ENCODE measurements around the gene SMIM12.

DNA sequence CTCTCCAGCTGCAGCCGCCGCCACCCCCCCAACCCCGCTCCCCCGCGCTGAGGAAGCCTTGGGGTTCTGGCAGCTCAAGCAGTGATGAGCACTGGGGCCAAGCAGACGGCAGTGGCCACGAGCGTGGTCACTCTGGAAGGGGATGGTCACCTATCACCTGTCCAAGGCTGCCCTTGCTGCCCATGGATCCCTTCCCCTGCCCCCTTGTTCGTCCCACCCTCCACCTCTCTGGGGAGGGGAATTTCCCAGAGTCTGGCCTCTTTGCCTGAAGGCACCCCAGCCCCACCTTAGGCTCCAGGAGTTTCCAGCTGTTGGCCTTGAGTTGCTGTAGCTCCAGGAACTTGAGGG is 7.2 kb upstream of the SMIM12 start:
- TF ChIP-seq, protein P1, sequence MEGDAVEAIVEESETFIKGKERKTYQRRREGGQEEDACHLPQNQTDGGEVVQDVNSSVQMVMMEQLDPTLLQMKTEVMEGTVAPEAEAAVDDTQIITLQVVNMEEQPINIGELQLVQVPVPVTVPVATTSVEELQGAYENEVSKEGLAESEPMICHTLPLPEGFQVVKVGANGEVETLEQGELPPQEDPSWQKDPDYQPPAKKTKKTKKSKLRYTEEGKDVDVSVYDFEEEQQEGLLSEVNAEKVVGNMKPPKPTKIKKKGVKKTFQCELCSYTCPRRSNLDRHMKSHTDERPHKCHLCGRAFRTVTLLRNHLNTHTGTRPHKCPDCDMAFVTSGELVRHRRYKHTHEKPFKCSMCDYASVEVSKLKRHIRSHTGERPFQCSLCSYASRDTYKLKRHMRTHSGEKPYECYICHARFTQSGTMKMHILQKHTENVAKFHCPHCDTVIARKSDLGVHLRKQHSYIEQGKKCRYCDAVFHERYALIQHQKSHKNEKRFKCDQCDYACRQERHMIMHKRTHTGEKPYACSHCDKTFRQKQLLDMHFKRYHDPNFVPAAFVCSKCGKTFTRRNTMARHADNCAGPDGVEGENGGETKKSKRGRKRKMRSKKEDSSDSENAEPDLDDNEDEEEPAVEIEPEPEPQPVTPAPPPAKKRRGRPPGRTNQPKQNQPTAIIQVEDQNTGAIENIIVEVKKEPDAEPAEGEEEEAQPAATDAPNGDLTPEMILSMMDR (IDR thresholded peaks at IDR 0.05) = no peak
- TF ChIP-seq ZFX (IDR thresholded peaks at IDR 0.05; ENCODE audit: borderline replicate concordance) = no peak

Measured in 22Rv1 (cell line).